HG03442 (cell line): ENCODE measurements around the gene PIK3C2B.

Source experiments
- ATAC-seq: cut with Tn5 transposase; IDR thresholded peaks from one replicate; pipeline ENCODE4 v1.9.1; 2021; ENCODE audit warnings: mild to moderate bottlenecking, moderate library complexity; ENCODE audit not compliant: unreplicated experiment

The PIK3C2B gene

DNA sequence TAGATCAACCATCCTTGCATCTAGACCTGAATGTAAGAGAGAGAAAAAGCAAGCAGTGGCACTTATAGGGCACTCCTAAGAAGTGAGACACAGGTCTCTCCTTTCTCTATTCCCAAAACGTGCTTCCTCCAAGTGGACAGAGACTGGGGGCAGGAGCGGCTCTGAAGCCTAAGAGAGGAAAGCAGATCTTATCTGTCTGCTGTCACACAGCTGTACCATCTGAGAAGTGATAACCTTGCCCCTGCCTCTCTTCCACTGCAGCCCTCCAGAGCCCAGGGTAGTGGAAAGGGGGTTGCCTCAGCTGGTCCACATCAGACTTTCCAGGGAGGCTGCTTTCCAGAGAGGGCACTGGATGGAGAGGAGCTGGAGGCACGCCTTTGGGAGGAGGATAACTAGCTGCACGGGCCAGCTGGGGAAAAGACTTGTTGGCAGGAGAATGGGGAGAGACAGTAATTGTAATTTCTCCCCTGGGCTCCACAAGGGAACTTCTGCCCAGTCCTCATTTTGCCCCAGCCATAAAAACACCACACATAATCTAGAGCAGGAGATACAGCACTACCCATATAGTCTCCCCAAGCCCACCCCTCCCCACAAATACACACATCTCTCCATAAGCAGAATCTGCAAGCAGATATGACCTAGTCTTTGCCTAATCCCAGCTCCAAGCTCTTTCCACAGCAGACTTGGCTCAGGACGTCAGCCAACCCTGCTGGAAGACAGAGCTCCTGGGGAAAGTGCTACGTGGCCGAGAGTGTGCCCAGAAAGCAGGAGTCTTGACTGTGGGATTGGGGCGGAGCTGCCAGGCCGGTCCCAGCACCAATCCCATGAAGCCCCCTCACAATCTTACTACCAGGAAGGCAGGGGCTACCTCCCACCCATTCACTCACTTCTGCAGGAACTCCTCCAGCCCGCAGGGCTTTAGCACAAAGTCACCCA, 31.2 kb downstream of the PIK3C2B start:
- ATAC-seq: no peak

DNA sequence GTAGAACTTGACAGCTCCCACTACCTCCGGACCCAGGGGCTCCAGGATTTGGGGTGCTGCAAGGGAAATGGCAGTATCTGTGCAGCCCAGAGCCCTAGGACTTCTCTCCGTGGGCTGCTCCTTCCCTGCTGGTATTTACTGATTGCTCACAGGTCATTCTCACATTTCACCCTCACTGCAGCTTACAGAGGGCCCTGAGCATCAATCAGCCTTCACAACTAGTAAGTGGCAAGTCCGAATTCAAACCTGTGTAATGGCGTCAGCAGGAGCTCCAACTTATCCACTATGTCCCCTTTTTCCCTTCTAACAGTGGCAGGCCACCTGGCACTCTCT, 32.4 kb downstream of the PIK3C2B start:
- no peak for ATAC-seq

DNA sequence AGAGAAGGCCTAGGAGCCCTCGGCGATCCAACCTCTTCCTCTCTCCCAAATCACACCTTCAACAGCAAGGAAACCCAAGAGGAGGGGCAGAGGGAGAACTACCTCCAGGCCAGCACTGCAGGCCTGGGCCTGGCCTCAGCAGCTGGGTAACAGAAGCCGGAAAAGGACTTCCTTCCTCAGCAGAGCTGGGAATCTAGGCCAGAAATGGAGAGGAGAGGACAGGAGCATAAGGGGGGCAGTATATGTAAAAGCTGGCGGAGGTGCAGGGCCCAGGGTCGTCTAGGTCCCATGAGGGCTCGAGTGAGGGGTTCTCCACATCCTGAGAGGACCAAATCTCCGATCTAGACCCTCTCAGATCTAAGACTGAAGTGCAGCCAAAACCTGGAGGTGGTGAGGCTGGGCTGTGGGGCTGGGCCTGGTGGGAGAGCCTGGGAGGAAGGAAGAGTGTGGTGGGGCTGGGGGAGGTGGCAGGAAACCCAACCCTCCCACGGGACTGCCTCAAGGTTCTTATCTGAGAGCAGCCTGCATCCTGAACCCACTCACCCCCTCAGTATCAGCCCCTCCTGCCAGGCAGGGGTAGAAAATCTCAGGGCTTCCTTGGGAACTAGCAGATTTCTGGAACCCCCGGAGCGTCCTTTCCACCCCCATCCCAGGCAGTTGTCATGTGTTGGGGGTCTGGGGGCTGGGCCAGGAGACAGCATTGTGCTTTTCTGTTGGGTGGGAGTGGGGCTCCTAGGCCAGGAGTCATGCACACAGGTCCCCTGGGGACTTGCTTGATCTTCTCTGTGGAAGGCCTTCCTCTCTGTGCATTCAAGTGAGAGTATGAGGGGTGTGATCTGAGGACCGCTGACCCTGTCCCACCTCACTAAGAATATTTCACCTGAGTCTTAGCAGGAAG, 33.0 kb downstream of the PIK3C2B start:
- ATAC-seq: no peak

DNA sequence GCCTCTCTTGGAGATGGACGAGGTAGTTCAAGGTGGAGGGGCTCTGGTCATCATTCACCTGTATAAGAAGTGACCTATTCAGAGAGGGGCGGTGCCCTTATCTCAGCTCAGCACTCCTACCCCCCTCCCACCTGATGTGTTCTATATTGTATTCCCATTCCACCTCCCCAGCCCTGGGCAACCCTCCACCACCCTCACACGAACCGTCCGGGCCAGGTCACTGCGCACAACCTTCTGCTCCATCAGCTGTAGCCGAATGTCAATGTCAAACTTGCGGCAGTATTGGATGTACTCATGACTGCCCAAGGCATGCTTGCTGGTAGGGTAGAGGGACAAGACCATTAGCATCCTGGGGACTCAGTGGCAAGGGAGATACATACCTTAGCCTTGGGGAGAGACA, 34.3 kb downstream of the PIK3C2B start:
- ATAC-seq: no peak

DNA sequence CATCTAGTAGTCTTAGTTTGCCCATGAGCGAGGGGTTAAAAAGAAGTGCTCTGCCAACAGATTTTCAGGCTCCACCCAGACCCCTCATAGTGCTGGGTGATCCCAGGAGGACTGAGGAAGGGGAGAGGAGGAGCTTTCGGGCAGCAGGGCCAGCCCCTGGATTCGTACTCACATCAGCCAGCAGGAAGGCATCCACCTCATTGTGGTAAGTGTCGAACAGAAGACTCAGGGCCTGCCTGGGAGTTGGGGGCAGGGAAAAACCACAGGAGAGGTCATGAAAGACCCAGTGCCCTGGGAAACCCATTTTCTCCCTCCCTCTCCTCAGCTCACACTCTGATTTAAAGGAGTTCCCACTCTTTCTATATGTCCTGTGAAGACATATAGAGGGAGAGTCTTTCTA, 34.9 kb downstream of the PIK3C2B start:
- no peak for ATAC-seq

DNA sequence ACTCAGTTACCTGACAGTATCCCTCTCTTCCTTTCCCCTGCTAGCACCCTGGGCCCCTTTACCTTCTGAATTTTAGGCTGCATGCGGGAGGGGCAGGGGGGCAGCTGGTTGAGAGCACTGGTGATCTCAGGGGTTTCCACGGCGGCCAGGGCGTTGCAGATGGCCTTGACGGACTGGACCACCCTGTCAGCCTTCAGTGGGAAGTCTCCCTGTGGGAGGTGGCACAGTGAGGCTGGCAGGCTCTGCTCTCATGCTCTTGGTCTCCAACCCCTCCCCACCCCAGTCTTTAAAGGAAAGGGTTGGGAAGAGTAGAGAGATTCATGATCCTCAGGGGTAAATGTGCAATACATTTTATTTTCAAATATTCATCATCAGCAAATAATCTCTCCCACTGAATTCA, 36.9 kb downstream of the PIK3C2B start:
- ATAC-seq: no peak

DNA sequence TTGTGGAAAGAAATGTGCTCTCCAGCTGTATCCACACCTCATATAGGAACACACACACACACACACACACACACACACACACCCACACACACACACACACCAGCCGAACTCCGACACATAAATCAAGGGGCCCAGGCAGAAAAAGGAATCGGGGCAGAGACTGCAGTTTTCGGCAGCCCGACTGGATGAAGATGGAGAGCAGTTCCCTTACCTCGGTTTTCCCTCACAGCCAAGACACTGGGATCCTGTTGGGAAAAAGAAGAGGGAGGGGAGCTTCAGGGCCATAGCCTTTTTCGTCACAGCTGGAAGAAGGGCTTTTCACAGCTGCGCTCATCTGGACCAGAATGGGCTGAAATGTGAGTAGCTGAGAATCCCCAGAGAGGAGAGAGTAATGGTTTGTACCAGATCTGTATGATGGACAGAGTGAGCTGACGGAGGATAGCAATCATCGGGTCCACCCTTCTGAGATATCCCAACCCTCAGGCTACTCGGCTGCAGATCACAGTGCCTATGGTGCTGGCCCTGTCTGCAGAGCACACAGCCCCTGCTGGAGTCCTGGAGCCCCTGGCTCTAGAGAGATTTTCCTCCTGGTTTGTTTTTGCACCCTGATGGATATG, 37.7 kb downstream of the PIK3C2B start:
- ATAC-seq: no peak

DNA sequence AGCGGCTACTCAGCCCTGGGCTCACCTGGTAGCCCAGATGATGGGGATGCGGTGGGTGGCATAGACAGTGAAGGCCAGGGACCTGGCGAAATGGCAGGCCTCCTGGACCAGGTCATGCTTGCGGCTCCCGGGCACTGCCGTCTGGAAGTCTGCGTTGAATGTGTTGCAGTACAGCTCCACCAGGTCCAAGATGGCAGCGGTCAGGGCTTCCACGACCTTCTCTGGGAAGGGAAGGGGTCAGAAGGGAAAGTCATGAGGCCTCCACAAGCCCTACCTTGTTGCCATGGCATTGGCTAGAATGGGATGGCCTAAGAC, 38.8 kb downstream of the PIK3C2B start:
- ATAC-seq: no peak

DNA sequence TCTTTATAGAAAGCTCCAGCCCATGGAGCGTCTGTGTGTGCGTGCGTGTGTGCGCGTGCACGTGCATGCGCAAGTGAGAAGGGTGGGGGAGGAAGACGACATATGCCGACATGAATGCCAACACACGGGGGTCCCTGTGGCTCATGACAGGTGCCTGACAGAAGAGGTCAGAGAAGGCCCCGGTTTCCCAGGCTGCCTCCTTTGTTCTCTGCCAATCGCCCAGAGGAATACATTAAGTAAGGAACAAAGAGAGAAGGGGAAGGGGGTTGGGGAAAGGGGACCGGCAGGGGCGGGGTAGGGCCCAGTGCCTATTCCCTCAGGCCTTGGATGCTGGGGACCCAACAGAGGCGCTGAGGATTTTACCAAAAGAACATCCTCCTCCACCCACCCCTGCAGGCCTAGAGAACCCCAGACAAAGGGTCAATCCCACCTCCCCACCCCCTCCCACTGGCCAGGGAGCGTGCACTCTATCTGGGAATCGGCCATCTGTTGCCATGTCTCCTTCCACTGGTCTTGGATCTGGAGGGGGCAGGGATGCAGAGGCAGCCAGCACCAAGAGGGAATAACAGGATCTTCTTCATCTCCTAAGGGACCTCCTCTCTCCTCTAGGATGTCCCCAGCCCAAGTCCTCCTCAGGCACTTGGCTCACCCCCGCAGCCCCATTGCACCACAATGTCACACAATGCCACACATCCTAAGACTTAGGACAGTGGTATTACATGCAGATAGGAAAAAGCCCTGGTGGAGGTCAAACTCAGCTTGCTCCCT, 39.4 kb downstream of the PIK3C2B start:
- ATAC-seq: no peak

DNA sequence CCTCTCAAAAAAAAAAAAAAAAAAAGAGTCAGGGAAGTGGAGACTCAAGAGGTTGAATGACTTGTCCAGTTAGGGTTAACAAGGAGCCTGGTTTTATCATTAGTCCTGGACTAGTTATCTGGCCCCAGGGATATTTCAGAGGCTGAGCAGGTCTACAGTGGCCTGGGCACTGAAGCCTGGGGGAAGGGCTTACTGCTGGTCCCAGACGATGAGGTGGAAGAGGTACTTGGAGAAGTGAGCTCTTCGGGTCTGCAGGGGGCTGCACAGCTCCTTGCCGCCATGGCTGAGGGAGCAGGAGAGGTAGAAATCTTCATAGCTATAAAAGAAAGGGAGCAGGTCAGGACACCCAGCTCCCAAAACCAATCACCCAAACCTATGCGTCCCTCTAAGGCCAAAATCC, 40.1 kb downstream of the PIK3C2B start:
- no peak for ATAC-seq

DNA sequence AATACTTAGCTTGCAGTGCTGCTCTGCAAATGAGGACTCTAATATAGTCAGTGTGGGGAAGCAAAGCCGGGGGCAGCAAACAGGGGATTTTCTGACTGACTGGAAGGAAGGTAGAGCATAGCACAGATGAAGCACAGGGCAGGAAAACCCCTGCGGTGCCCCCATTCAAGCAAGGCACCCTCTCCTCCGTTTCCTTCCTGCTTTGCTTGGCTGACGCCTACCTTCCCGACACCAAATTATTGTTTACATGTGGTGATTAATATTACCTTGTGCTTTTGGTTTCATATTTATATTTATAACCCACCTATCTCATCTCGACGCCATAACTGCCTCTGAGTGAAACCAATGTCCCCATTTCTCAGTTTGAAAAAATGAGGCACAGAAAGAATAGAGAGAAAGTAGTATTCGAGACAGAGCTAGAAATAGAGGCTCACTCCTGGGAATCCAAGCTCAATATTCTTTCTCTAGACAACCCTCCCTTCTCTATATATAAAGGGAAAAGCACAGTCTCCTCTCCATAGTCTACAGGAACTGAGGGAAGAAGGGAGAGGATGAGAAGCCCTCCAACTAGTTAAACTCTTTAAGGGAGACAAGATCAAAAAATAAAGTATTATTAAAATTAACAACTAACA, 41.3 kb downstream of the PIK3C2B start:
- ATAC-seq: peak; percentile 75

DNA sequence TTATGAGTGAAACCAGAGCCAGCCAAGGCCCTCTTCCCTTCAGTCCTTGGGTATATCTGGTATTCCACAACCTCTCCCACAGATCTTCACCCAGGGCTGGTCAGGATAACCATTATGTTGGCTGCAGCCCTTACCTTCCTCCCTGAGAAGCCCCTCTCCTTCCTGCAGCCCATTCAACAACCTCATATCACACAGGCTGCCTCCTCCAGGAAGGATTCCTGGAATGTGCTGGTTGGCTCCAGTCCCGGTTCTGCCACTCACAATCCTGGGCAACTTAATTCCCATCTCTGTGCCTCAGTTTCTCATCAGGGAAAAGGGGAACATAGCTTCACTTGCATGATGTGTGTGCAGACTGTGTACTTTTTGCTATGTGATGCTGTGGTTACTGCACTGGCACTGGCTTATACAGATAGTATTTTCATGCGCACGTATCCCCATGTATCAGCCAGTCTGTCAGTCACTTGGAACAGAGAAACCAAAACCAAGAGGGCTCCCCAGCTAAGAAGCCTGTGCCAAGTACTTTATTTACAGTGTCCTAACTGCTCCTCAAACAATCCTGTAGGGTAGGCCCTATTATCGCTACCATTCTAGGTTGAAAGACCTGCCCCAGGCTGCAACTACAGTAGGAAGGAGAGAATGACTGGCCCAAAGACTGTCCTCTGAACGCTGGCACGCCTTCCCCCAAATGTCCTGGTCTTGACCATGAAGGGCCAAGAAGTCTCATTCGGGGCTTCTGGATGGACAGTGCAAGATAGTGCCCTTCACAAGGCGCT, 43.1 kb downstream of the PIK3C2B start:
- ATAC-seq: no peak

DNA sequence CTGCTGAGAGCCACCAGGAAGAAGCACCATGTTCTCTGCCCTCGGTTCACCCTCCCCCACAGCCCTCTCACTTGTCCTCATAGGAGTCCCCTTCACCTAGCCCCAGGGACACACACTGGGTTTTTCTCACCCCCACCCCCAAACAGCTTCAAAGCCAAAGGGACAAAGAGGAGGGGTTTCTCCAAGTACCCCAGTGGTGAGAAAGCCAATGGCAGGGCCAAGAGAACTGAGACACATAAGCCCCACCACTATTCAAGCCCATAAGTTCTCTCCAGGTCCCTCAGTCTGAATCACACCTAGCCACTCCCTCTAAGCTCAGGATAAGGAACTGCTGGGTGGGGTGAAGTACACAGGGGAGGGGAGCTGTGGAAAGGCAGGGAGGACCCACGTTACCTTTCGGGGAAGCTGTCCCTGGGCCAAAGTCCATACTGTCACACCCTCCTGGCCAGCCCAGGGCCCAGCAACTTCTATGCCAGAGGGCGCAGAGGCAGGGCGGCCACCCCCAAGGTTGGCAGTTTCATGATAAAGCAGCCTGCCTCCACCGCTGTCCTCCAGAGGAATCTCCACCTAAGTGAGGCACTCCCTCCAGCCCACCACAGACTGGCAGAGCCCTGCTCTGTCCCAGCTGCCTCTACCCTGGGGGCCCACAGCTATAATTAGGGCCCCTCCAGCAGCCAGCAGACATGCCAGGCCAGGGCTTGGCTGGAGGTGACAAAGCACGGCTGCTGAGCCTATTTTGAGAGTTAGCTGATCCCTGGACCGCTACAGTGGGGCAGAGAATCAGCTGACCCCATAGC, 43.9 kb downstream of the PIK3C2B start:
- ATAC-seq: no peak

DNA sequence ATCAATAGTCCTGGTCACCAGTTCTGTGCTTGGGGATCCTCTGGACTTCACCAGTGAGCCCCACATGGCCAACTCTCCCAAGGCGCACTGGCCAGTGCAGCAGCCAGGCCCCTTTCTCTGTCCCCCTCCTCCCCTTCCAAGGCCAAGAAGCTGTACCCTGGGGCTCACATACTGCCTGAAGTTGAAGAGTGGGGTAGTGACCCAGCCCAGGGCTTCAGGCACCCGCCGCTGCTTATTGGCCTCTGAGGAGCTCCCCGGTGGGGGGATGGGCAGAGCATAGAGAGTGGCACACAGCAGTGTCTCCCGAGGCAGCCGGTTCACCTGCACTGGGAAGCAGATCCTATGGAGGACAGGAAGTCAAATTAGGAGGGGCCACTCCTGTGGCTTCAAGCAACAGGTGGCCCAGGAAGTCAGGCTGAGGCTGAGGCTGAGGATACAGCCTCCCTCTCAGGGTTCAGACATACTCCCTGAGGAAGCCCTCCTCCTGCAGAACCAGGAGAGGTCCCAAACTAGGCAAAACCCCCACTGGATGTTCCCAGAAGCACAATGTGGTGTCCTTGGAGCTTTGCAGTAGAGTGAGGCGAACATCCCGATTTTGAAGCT, 44.8 kb downstream of the PIK3C2B start:
- ATAC-seq: no peak

DNA sequence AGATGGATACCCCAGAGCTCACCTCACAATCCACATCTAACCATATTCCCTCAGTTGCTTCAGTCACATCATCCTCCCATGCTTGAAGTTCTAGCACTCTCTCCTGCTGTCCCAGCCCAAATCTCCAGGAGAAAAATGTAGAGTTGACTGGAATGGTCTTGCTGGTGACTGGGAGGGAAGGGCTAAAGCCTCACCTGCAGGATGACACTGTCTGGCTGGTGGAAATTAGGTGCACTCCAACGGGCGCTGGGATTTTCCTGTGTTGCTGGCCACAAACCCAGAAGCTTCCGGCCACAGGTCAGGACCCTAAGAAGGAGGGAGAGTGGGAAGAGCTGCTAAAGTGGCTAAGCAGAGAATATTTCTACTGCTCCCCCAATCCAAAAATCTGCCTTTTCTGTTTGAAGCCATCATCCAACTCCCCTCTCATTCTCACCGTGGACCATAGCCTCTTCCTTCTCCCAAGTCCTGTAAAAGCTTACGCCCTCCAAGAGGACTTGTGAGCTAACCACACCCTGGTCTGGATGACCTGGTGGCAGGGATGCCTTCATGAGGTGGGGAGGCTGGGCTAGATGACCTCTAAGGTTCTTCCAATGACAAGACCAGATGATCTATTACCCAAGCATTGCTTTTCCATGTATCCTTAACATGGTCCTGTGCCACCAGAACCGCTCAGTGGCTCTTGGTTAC, 45.5 kb downstream of the PIK3C2B start:
- no peak for ATAC-seq

DNA sequence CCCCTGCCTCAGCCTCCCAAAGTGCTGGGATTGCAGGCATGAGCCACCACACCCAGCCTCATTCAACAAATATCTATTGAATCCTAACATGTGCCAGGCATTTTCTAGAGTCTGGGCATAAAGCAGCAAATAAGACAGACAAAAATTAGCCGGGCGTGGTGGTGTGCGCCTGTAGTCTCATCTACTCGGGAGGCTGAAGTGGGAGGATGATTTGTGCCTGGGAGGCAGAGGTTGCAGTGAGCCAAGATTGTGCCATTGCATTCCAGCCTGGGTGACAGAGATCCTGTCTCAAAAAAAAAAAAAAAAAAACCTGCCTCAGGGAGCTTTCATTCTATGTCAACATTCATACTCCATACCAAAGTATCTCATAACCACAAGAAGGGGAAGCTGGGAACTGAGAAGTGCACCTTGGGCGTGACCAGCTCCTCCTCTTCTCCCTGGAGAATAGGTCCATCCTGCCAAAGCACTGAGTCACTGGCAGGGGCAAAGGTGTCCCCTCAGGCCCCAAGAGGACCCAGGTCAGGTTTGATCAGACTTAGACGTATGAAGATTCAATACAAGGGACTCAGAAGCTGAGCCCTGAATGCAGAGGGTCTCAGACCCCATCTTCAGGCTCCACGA, 46.2 kb downstream of the PIK3C2B start:
- no peak for ATAC-seq

DNA sequence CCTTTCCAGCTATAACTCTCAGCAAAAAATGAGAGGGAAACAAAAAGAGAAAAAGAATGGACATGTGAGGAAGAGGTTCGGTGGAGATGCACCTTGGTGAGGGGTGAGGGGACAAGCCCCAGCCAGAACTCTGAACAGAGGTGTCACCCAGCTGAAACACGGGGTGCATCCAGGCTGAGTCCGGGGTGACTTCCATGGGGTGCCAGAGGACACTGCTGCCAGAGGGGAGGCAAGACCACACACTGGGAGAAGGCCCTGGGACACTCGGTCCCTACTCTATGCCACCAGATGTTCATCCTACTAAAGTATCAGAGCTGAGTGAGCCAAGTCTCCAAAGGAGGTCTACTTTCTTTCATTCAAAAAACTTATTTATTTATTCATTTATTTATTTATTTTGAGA, 46.9 kb downstream of the PIK3C2B start:
- no peak for ATAC-seq

DNA sequence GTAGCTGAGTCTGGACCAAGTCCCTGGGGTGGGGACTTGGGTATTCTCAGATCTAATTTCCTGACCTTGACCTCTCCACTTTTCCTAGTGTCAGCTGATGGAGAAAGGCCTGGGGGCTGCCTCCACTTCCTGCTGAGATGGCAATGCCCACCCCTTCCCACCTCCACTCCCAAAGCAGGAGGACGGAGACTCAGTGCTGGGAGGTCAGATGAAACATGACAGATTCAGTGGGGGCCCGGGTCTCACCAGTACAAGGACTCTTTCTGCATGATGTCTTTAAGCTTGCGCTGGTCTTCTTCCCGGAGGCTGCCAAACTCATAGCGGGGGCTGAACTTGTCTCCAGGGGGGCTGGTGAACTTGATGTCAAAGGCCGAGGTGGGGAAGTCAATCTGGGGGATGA, 47.4 kb downstream of the PIK3C2B start:
- no peak for ATAC-seq
